Measurements from ENCODE around the gene ALDH2. TPM values are rescaled to one million over a fixed set of nuclear protein-coding genes. Genes with fewer than 3 reads are reported as not detected.

ALDH2 gene
- total and polyA plus RNA-seq, 2 of the 8 experiments (the other 6 are each of a cell fraction or from before 2014, with no cell fraction given): 25.4 to 43.8 TPM

- no peak for TF ChIP-seq ATF3 (IDR thresholded peaks at IDR 0.05; ENCODE audit: insufficient read depth, low read depth, low read length)
- TF ChIP-seq KDM4A (IDR thresholded peaks at IDR 0.05; ENCODE audit: low read depth, low read length, severe bottlenecking): no peak
- no peak for TF ChIP-seq POLR2A (IDR thresholded peaks at IDR 0.05; ENCODE audit: control extremely low read depth in 1 of 2, low read depth in 2 of 2, low read length in 2 of 2)
- TF ChIP-seq JUN (IDR thresholded peaks at IDR 0.05; ENCODE audit: low read depth, low read length): no peak
Measured at GRCh38 chr12:111799758-111800157, 33.0 kb downstream of the ALDH2 start (continued).
